Neural progenitor cell (in vitro differentiated cells): ENCODE measurements around the gene TIMP4. TPM values are rescaled to one million over a fixed set of nuclear protein-coding genes. Genes with fewer than 3 reads are reported as not detected.

Experiments
- DNase-seq: peaks from one replicate; pipeline ENCODE4 v3.0.0-alpha.2; 2016; ENCODE audit warnings: low spot score
- H2AFZ ChIP-seq: fragments of 200-600 bp; sonication (generic); replicated peaks from 2 replicates; pipeline ENCODE4 v1.6.1; 2016; ENCODE audit warnings: antibody characterized with exemption
- H3F3A ChIP-seq: fragments of 200-600 bp; sonication (generic); 2 replicates; pipeline ENCODE4 v1.6.1; 2016; ENCODE audit warnings: antibody characterized with exemption, low read depth
- H3K27ac ChIP-seq: fragments of 200-600 bp; sonication (generic); 2 replicates; pipeline ENCODE4 v1.5.1; 2016; ENCODE audit warnings: mild to moderate bottlenecking
- H3K27me3 ChIP-seq: fragments of 200-600 bp; sonication (generic); 2 replicates; pipeline ENCODE4 v1.6.1; 2016; ENCODE audit warnings: mild to moderate bottlenecking, moderate library complexity
- H3K36me3 ChIP-seq: fragments of 200-600 bp; sonication (generic); 2 replicates; pipeline ENCODE4 v1.5.1; 2016
- H3K4me1 ChIP-seq: fragments of 200-600 bp; sonication (generic); 2 replicates; pipeline ENCODE4 v1.6.1; 2016; ENCODE audit warnings: mixed run types
- H3K4me2 ChIP-seq: fragments of 200-600 bp; sonication (generic); 2 replicates; pipeline ENCODE4 v1.6.1; 2016
- H3K4me3 ChIP-seq: fragments of 200-600 bp; sonication (generic); 2 replicates; pipeline ENCODE4 v1.5.1; 2016
- H3K79me2 ChIP-seq: fragments of 200-600 bp; sonication (generic); 2 replicates; pipeline ENCODE4 v1.6.1; 2016; ENCODE audit warnings: low read depth
- H3K9ac ChIP-seq: fragments of 200-600 bp; sonication (generic); 2 replicates; pipeline ENCODE4 v1.6.1; 2016
- H3K9me3 ChIP-seq: fragments of 200-600 bp; sonication (generic); 2 replicates; pipeline ENCODE4 v1.5.1; 2016; ENCODE audit warnings: low read depth
- H4K20me1 ChIP-seq: fragments of 200-600 bp; sonication (generic); 2 replicates; pipeline ENCODE4 v1.6.1; 2016; ENCODE audit warnings: low read depth
- H3K27ac Mint-ChIP-seq: 3 replicates; pipeline ENCODE4 v1.8.0; 2021; ENCODE audit warnings: mixed read lengths
- H3K27me3 Mint-ChIP-seq: 2 replicates; pipeline ENCODE4 v1.8.0; 2022; ENCODE audit warnings: low read depth, mild to moderate bottlenecking, inconsistent platforms, moderate library complexity, mixed read lengths; ENCODE audit not compliant: insufficient read depth
- H3K36me3 Mint-ChIP-seq: 3 replicates; pipeline ENCODE4 v1.8.0; 2021; ENCODE audit warnings: mixed read lengths
- H3K4me1 Mint-ChIP-seq: 3 replicates; pipeline ENCODE4 v1.8.0; 2021; ENCODE audit warnings: mixed read lengths
- H3K4me3 Mint-ChIP-seq: 3 replicates; pipeline ENCODE4 v1.8.0; 2021; ENCODE audit warnings: mild to moderate bottlenecking, moderate library complexity, mixed read lengths
- H3K9me3 Mint-ChIP-seq: 3 replicates; pipeline ENCODE4 v1.8.0; 2020; ENCODE audit warnings: mixed read lengths
- EZH2 ChIP-seq: fragments of 200-600 bp; sonication (generic); IDR thresholded peaks from 2 replicates; pipeline ENCODE4 v1.6.1; 2017; ENCODE audit warnings: antibody characterized with exemption, mild to moderate bottlenecking, moderate library complexity
- EZH2phosphoT487 ChIP-seq: fragments of 200-600 bp; sonication (generic); IDR thresholded peaks from 2 replicates; pipeline ENCODE4 v1.6.1; 2017; ENCODE audit warnings: antibody characterized with exemption
- total RNA-seq: library from RNA; depleted of rRNA; stranded (reverse); fragments of >200 nt; gene quantifications from 2 replicates; pipeline ENCODE4 v1.2.3, GENCODE V29; 2015; ENCODE audit warnings: low replicate concordance
- TF ChIP-seq, protein P1 (sequence below): fragments of 200-600 bp; sonication (generic); IDR thresholded peaks from 2 replicates; pipeline ENCODE4 v1.5.1; 2017; ENCODE audit warnings: antibody characterized with exemption, mild to moderate bottlenecking

The TIMP4 gene
- total RNA-seq, 1 donor from 2014 or later, result 0.07 TPM

DNA sequence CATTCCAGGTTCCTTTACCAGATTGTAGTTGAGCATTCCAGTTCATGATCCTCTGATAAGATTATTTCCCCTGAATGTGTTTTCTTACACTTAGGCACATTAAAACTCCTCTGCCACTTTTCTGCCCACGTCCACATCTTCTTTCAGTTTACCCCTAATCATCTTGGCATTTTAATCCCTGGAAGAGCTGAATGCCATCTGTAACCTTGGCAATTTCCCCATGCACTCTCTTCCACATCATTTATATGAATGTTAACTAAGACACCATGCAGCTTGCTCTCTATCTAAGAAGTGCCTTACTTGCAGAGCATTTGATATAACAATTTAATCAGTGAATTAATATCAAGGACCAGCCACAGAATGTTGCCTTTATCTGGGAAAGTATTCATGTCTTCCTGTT lies 25.8 kb downstream of the TIMP4 start:
- TF ChIP-seq EZH2phosphoT487 (no peak), EZH2 (no peak)
- TF ChIP-seq, protein P1, sequence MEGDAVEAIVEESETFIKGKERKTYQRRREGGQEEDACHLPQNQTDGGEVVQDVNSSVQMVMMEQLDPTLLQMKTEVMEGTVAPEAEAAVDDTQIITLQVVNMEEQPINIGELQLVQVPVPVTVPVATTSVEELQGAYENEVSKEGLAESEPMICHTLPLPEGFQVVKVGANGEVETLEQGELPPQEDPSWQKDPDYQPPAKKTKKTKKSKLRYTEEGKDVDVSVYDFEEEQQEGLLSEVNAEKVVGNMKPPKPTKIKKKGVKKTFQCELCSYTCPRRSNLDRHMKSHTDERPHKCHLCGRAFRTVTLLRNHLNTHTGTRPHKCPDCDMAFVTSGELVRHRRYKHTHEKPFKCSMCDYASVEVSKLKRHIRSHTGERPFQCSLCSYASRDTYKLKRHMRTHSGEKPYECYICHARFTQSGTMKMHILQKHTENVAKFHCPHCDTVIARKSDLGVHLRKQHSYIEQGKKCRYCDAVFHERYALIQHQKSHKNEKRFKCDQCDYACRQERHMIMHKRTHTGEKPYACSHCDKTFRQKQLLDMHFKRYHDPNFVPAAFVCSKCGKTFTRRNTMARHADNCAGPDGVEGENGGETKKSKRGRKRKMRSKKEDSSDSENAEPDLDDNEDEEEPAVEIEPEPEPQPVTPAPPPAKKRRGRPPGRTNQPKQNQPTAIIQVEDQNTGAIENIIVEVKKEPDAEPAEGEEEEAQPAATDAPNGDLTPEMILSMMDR, result no peak
- no peaks in the 10 kb centered on the region for H3K9me3 Mint-ChIP-seq
- Histone ChIP-seq H3K27ac (no peak overlapping the region), H3K36me3 (no peaks in the 10 kb centered on the region), H3K27me3 (no peaks in the 10 kb centered on the region), H3F3A (no peaks in the 10 kb centered on the region), H2AFZ (no peak overlapping the region), H3K79me2 (no peaks in the 10 kb centered on the region), H3K9me3 (no peaks in the 10 kb centered on the region), H3K4me1 (no peaks in the 10 kb centered on the region), H4K20me1 (no peaks in the 10 kb centered on the region), H3K9ac (no peak overlapping the region), H3K4me2 (no peak overlapping the region), H3K4me3 (no peak overlapping the region)
- H3K4me1 Mint-ChIP-seq, result peaks cover 8% of the 10 kb centered on the region
- H3K27me3 Mint-ChIP-seq, result peaks cover 5% of the 10 kb centered on the region
- H3K27ac Mint-ChIP-seq, result no peak overlapping the region
- H3K4me3 Mint-ChIP-seq, result no peak overlapping the region
- no peak for DNase-seq
- no peaks in the 10 kb centered on the region for H3K36me3 Mint-ChIP-seq

DNA sequence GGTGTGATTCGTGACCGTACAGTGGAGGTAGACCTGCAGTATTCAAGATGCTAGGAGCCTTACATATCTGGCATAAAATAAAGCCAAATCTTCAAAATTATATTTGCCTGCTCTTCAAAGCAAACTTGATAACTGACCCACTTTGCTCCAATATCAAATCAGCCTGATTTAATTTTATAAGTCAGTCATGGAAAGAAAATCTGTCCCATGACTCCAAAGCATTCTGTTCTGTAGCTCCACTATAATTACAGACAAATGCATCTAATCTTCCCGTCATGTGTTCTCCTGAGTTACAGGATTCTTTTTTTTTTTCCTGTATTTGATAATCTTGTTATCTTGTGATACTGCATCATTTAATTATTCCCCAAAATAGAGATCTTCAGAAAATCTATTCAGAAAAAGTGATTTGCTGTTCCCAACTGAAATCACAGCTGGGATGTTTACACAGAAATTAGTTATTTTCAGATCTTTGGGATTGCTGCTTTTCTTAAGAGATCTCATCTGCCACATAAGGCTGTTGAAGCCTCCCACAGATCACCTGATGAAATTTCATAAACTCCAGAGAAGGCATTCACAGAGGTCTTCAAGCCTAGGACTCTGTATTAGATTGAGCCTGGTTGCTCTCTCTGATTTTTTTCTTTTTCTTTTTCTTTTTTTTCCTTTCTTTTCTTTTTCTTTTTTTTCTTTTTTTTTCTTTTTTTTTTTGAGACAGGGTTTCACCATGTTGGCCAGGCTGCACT lies 27.2 kb downstream of the TIMP4 start:
- H3K4me3 Mint-ChIP-seq, result no peak overlapping the region
- H3K27ac ChIP-seq, result no peak overlapping the region
- TF ChIP-seq EZH2, result no peak
- TF ChIP-seq, protein P1, result no peak
- no peak for TF ChIP-seq EZH2phosphoT487
- H3K4me2 ChIP-seq, result no peak overlapping the region
- H3F3A ChIP-seq, result no peaks in the 10 kb centered on the region
- no peaks in the 10 kb centered on the region for H3K36me3 ChIP-seq
- peaks cover 5% of the 10 kb centered on the region for H3K27me3 Mint-ChIP-seq
- no peak overlapping the region for H2AFZ ChIP-seq
- H3K27me3 ChIP-seq, result no peaks in the 10 kb centered on the region
- H3K36me3 Mint-ChIP-seq, result no peaks in the 10 kb centered on the region
- peaks cover 8% of the 10 kb centered on the region for H3K4me1 Mint-ChIP-seq
- no peaks in the 10 kb centered on the region for H3K9me3 ChIP-seq
- no peak overlapping the region for H3K27ac Mint-ChIP-seq
- H4K20me1 ChIP-seq, result no peaks in the 10 kb centered on the region
- H3K4me1 ChIP-seq, result no peaks in the 10 kb centered on the region
- no peak for DNase-seq
- no peaks in the 10 kb centered on the region for H3K9me3 Mint-ChIP-seq
- H3K79me2 ChIP-seq, result no peaks in the 10 kb centered on the region
- H3K9ac ChIP-seq, result no peak overlapping the region
- no peak overlapping the region for H3K4me3 ChIP-seq

DNA sequence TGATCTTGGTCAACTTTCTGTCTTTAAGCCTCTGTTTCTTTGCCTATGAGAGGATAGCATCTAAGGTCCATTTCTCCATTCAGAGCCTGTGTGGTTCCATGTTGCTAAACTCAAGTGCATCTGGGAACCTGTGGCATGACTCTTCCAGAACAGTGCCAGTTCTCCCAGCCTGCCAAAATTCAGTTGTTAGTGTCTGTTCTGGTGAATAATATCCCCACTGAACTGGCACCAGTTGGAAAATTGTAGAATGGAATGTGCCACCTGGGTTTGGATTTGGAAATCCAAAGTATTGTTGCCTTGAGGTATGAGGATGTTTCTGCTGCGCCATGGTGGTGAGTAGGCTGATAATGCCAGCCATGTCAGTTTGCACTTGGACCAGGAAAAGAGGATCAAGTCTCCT lies 31.3 kb downstream of the TIMP4 start:
- H3F3A ChIP-seq, result no peaks in the 10 kb centered on the region
- no peaks in the 10 kb centered on the region for H3K9me3 ChIP-seq
- H3K9ac ChIP-seq, result no peak overlapping the region
- H3K9me3 Mint-ChIP-seq, result no peaks in the 10 kb centered on the region
- no peak overlapping the region for H3K4me3 ChIP-seq
- H3K36me3 Mint-ChIP-seq, result no peaks in the 10 kb centered on the region
- no peak overlapping the region for H2AFZ ChIP-seq
- H3K4me2 ChIP-seq, result no peak overlapping the region
- no peaks in the 10 kb centered on the region for H3K4me1 ChIP-seq
- no peak overlapping the region for H3K4me3 Mint-ChIP-seq
- peaks cover 2% of the 10 kb centered on the region for H3K4me1 Mint-ChIP-seq
- H3K27me3 Mint-ChIP-seq, result peaks cover 3% of the 10 kb centered on the region
- H3K27ac Mint-ChIP-seq, result no peak overlapping the region
- no peaks in the 10 kb centered on the region for H4K20me1 ChIP-seq
- no peaks in the 10 kb centered on the region for H3K27me3 ChIP-seq
- no peaks in the 10 kb centered on the region for H3K79me2 ChIP-seq
- H3K36me3 ChIP-seq, result no peaks in the 10 kb centered on the region
- DNase-seq, result no peak
- TF ChIP-seq, protein P1, result no peak
- TF ChIP-seq EZH2phosphoT487, result no peak
- no peak for TF ChIP-seq EZH2
- H3K27ac ChIP-seq, result no peak overlapping the region
